Measurements from ENCODE around the gene FLNA. TPM values are rescaled to one million over a fixed set of nuclear protein-coding genes. Genes with fewer than 3 reads are reported as not detected.

Gene FLNA, protein sequence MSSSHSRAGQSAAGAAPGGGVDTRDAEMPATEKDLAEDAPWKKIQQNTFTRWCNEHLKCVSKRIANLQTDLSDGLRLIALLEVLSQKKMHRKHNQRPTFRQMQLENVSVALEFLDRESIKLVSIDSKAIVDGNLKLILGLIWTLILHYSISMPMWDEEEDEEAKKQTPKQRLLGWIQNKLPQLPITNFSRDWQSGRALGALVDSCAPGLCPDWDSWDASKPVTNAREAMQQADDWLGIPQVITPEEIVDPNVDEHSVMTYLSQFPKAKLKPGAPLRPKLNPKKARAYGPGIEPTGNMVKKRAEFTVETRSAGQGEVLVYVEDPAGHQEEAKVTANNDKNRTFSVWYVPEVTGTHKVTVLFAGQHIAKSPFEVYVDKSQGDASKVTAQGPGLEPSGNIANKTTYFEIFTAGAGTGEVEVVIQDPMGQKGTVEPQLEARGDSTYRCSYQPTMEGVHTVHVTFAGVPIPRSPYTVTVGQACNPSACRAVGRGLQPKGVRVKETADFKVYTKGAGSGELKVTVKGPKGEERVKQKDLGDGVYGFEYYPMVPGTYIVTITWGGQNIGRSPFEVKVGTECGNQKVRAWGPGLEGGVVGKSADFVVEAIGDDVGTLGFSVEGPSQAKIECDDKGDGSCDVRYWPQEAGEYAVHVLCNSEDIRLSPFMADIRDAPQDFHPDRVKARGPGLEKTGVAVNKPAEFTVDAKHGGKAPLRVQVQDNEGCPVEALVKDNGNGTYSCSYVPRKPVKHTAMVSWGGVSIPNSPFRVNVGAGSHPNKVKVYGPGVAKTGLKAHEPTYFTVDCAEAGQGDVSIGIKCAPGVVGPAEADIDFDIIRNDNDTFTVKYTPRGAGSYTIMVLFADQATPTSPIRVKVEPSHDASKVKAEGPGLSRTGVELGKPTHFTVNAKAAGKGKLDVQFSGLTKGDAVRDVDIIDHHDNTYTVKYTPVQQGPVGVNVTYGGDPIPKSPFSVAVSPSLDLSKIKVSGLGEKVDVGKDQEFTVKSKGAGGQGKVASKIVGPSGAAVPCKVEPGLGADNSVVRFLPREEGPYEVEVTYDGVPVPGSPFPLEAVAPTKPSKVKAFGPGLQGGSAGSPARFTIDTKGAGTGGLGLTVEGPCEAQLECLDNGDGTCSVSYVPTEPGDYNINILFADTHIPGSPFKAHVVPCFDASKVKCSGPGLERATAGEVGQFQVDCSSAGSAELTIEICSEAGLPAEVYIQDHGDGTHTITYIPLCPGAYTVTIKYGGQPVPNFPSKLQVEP (N-terminal part only)
- total RNA-seq = 918 and 2,171 TPM in 2 replicates

GRCh38 chrX:154374313-154375155 lies at the start of gene FLNA:
FLNA (minus strand) TSS chrX:154374634; CDS start chrX:154371245, 3,389 bp downstream.

GRCh38 chrX:154409222-154409871 lies 34.9 kb upstream of the FLNA start, which contains the start of gene DNASE1L1:
DNASE1L1 (minus strand) TSS chrX:154409254; CDS start chrX:154405568, 3,686 bp downstream.

GRCh38 chrX:154397888-154398667 lies 23.6 kb upstream of the FLNA start, which contains the start of gene RPL10:
RPL10 (plus strand) TSS chrX:154398377; CDS start chrX:154398520, 143 bp downstream.

GRCh38 chrX:154378799-154379568 lies 4.5 kb upstream of the FLNA start, which contains the start of gene EMD:
EMD (plus strand) TSS chrX:154379295; CDS start chrX:154379485, 190 bp downstream.

Other genes with a start within 250 kb of the FLNA start
- not detected in 2 replicates for gene OPN1LW, start 230.4 kb downstream of the FLNA start, total RNA-seq
- gene OPN1MW, start 192.0 kb downstream of the FLNA start, total RNA-seq = not detected in 2 replicates
- not detected in 2 replicates for gene OPN1MW2, start 154.9 kb downstream of the FLNA start, total RNA-seq
- gene OPN1MW3, start 117.1 kb downstream of the FLNA start, total RNA-seq = not detected in 2 replicates
- gene TEX28, start 79.5 kb downstream of the FLNA start, total RNA-seq = not detected in 2 replicates
- gene TKTL1, start 78.8 kb downstream of the FLNA start, total RNA-seq = not detected in 2 replicates
- 73.5 and 86.1 TPM in 2 replicates for gene EMD, start 4.7 kb upstream of the FLNA start, total RNA-seq
- 9,658 and 12,949 TPM in 2 replicates for gene RPL10, start 23.7 kb upstream of the FLNA start, total RNA-seq
- gene DNASE1L1, start 34.6 kb upstream of the FLNA start, total RNA-seq = 33.7 and 34.2 TPM in 2 replicates
- gene TAFAZZIN, start 36.9 kb upstream of the FLNA start, total RNA-seq = 17.0 and 23.9 TPM in 2 replicates
- 43.3 and 50.6 TPM in 2 replicates for gene ATP6AP1, start 54.0 kb upstream of the FLNA start, total RNA-seq
- 89.5 and 101 TPM in 2 replicates for gene GDI1, start 62.5 kb upstream of the FLNA start, total RNA-seq
- gene FAM50A, start 69.5 kb upstream of the FLNA start, total RNA-seq = 42.2 and 65.5 TPM in 2 replicates
- 14.9 and 41.3 TPM in 2 replicates for gene PLXNA3, start 83.6 kb upstream of the FLNA start, total RNA-seq
- 45.6 and 72.6 TPM in 2 replicates for gene LAGE3, start 104.6 kb upstream of the FLNA start, total RNA-seq
- 30.6 and 37.0 TPM in 2 replicates for gene UBL4A, start 112.0 kb upstream of the FLNA start, total RNA-seq
- gene SLC10A3, start 116.0 kb upstream of the FLNA start, total RNA-seq = 30.8 and 32.3 TPM in 2 replicates
- 41.6 and 42.7 TPM in 2 replicates for gene FAM3A, start 141.6 kb upstream of the FLNA start, total RNA-seq
- gene G6PD, start 172.2 kb upstream of the FLNA start, total RNA-seq = 144 and 225 TPM in 2 replicates
- gene IKBKG, start 173.0 kb upstream of the FLNA start, total RNA-seq = 12.3 and 18.2 TPM in 2 replicates
- not detected in 2 replicates for gene CTAG1A, start 210.5 kb upstream of the FLNA start, total RNA-seq
- gene CTAG1B, start 244.6 kb upstream of the FLNA start, total RNA-seq = not detected in 2 replicates

Measured in pericardium fibroblast (primary cell).